Uterus (tissue), 2 donors: ENCODE results near the gene KCTD21.

Source experiments
- POLR2A ChIP-seq, 2 donors: fragments of 450-650 bp; IDR thresholded peaks; one replicate each; pipeline ENCODE4 v1.6.1; 2016; ENCODE audit warnings: antibody characterized with exemption in 2 of 2, mild to moderate bottlenecking in 1 of 2, moderate library complexity in 1 of 2
- TF ChIP-seq, protein P1 (sequence below), 4 experiments: fragments of 200-600 bp in 2 of 4; fragments of 450-650 bp in 2 of 4; sonication (generic) in 2 of 4; IDR thresholded peaks; one replicate each; pipeline ENCODE4 v1.5.1; 2016 to 2019; ENCODE audit warnings: antibody characterized with exemption in 4 of 4, mild to moderate bottlenecking in 2 of 4, moderate library complexity in 1 of 4

DNA sequence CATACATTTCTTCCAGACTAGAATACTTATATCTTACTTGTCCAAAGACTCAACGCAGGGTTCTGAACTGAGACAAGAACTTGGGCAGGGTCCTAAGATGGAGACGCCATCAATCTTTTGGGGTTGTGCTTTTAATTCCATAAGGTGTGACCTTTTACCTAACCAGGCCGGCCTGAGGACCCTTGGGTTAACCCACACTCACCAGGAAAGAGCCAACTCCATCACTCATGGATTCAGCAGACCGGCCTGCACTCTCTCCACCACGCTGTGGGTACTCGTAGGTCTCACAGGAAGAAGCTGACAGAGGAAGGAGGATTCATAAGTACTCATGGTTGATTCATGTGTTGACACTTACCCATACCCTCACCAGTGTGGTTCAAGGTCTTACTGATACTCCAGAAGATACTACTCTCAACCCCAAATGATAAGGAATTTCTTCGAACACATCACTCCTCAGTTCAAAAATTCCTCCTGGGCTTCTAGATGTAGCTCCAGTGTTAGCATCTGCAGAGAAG lies 36.5 kb upstream of the KCTD21 start:
- TF ChIP-seq, protein P1, sequence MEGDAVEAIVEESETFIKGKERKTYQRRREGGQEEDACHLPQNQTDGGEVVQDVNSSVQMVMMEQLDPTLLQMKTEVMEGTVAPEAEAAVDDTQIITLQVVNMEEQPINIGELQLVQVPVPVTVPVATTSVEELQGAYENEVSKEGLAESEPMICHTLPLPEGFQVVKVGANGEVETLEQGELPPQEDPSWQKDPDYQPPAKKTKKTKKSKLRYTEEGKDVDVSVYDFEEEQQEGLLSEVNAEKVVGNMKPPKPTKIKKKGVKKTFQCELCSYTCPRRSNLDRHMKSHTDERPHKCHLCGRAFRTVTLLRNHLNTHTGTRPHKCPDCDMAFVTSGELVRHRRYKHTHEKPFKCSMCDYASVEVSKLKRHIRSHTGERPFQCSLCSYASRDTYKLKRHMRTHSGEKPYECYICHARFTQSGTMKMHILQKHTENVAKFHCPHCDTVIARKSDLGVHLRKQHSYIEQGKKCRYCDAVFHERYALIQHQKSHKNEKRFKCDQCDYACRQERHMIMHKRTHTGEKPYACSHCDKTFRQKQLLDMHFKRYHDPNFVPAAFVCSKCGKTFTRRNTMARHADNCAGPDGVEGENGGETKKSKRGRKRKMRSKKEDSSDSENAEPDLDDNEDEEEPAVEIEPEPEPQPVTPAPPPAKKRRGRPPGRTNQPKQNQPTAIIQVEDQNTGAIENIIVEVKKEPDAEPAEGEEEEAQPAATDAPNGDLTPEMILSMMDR (IDR thresholded peaks at IDR 0.05): no peak
- no peak for TF ChIP-seq POLR2A (IDR thresholded peaks at IDR 0.05)
